HFF-Myc (cell line): ENCODE data around the gene KRT8.

Experiments used
- DNase-seq: peaks from one replicate; pipeline ENCODE4 v3.0.0-alpha.2; 2011; ENCODE audit warnings: low read depth; ENCODE audit errors: extremely low read depth
- H3K4me3 ChIP-seq: replicated peaks from 2 replicates; pipeline ENCODE4 v1.5.1; 2011; ENCODE audit warnings: low read depth, mild to moderate bottlenecking, control low read depth, low read length
- TF ChIP-seq, protein P1 (sequence below): IDR thresholded peaks from 2 replicates; pipeline ENCODE4 v1.5.1; 2012; ENCODE audit warnings: mild to moderate bottlenecking, low read depth, low read length, control low read depth; ENCODE audit errors: missing control alignments

The KRT8 gene

DNA sequence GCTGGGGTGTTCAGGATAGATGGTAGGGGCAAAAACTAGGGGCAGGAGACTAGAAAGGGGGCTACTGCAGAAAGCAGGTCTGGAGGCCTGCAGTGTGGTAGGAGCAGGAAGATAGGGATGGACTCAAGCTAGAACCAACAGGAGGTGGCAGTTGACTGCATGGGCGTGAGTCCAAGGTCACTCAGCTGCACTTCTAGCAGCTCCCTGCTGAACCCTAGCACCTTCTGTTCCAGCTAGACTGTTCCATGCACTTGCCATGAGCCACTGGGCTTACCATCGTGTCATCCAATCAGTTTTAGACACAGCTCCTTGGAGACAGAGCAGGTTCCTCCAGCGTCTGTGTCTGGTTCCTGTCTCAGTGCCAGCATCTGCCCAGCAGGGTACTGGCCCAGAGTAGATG is 11.3 kb upstream of the KRT8 start:
- no peak overlapping the region for H3K4me3 ChIP-seq
- no peak for DNase-seq
- TF ChIP-seq, protein P1, sequence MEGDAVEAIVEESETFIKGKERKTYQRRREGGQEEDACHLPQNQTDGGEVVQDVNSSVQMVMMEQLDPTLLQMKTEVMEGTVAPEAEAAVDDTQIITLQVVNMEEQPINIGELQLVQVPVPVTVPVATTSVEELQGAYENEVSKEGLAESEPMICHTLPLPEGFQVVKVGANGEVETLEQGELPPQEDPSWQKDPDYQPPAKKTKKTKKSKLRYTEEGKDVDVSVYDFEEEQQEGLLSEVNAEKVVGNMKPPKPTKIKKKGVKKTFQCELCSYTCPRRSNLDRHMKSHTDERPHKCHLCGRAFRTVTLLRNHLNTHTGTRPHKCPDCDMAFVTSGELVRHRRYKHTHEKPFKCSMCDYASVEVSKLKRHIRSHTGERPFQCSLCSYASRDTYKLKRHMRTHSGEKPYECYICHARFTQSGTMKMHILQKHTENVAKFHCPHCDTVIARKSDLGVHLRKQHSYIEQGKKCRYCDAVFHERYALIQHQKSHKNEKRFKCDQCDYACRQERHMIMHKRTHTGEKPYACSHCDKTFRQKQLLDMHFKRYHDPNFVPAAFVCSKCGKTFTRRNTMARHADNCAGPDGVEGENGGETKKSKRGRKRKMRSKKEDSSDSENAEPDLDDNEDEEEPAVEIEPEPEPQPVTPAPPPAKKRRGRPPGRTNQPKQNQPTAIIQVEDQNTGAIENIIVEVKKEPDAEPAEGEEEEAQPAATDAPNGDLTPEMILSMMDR: no peak

DNA sequence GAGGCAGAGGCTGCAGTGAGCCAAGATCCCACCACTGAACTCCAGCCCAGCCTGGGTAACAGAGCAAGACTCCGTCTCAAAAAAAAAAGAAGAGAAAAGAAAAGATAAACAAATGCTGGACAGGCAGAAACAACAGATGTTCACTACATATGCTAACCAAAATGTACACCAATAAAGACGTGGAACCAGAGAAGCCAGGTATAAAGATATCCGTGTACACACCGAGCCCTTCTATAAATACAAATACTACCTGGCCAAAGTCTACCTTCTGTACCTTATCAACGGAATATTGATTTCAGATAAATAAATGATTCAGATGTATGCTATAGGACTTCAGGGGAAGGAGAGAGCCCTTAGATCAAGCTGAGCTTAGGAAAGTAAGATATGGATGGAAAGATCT is 10.8 kb upstream of the KRT8 start:
- no peak overlapping the region for H3K4me3 ChIP-seq
- DNase-seq: no peak
- TF ChIP-seq, protein P1: no peak

DNA sequence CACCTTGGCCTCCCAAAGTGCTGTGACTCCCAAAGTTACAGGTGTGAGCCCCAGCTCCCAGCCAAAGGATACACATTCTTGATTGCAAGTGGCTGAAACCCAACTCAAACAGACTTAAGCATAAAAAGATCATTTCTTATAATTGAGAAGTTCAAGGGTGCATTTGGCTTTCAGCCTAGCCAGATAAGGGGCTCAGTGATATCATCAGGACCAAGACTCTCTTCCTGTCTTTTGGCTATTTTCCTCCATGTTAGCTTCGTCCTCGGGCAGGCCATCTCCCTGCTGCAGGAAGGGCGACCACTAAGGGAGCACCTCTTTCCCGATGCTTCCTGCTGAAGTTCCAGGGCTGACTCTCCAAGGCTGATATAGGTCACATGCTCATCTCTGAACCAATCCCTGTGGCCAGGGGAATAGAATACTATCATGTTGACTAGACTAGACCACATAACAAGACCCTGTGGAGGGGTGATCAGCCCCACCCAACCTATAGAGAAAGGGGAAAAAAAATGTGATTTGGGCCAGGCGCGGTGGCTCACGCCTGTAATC is 9.8 kb upstream of the KRT8 start:
- DNase-seq: no peak
- H3K4me3 ChIP-seq: no peak overlapping the region
- TF ChIP-seq, protein P1: no peak

DNA sequence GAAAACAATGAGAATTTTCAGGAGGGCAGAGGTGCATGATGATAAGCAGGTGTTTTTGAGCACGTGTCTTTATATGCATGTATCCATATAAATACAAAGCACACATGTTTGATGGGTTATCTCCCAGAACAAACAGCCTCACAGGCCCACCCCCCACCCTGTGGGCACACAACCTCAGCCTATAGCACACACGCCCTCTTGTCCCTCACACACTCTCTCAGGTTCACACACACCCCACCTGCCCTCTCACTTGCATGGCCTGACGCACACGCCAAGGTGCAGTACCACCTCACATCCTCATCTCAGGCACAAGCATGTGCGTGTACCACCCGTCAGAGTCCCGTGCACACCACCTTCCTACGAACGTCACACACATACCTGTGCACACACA is 8.6 kb upstream of the KRT8 start:
- H3K4me3 ChIP-seq: no peak overlapping the region
- TF ChIP-seq, protein P1: no peak
- no peak for DNase-seq

DNA sequence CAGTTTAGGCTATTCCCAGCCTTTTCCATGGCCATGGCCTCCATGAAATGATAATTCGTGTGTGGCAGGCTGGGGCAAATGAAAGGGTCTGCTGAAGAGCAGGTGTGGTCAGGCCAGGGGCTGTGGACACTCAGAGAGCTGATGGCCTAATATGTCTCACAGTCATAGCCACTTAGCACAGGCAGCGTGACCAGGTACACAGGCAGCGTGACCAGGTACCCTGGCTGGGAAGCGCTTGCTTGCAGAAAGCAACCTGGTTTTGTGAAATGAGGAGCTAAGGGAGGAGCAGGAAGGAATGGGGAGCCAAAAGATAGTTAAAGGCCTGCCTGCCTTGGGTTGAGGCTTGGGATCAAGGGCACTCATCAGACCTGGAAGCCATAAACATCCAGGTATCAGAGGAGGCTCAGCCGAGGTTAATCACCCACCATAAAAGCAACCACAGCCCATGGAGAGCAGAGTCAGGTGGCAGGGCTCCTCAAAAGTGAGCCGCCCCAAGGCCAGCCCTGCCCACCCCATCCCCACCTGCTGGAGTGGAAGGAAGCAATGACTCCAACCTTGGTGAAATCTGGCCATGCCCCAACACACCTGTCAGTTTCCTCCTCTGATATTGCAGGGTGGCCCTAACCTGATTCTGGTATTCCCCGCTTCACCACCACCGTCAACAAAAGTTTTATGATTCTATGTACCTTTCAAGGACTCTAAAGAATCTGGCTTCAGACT is 8.0 kb upstream of the KRT8 start:
- no peak overlapping the region for H3K4me3 ChIP-seq
- no peak for DNase-seq
- TF ChIP-seq, protein P1: no peak

DNA sequence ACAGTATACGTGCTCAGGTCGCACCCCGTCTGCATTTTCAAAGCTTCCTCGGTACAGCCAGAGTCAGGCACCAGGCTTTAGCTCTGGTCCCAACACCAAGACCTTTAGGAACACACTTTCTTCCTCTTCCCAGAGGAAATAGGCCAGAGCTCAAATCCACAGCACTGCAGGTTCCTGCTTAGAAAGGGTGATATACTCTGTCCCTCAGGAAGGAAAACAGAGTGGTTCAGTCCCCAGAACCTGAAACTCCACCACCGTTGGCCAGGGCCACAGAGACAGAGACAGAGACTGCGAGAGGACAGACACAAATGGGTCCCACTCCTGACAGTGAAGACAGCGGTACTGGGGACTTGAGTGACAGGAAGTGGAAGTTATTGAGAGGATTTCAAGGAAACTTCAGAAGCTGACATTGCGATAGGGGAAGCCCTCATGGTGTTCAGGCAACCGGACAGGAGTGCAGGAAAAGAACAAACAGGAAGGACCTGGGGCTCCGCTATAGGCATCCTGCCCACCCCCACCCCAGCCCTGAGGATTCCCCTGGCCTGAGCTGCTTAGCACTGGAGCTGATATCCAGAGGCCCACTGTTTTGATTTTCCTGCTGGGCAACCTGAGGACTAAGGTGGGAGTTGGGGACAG is 5.5 kb upstream of the KRT8 start:
- no peak overlapping the region for H3K4me3 ChIP-seq
- TF ChIP-seq, protein P1: no peak
- no peak for DNase-seq

DNA sequence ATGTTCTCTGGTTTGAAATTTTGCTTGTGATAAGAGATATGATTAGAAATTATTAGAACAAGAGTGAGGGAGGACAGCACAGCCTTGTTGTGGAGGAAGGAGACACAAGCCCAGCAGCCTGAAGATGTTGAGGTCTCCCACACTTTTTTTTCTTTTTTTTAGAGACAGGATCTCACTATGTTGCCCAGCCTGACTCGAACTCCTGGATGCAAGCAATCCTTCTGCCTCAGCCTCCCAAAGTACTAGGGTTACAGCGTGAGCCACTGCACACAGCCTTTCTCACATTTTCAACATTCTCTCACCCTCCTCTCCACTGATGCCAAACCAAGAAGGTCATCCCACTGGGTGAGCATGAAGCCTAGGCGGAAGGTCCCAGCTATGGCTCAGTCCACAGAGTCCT is 4.9 kb upstream of the KRT8 start:
- H3K4me3 ChIP-seq: no peak overlapping the region
- DNase-seq: no peak
- TF ChIP-seq, protein P1: no peak
